Measurements from ENCODE around the gene CHERP. TPM values are rescaled to one million over a fixed set of nuclear protein-coding genes. Genes with fewer than 3 reads are reported as not detected.

The CHERP gene
- total RNA-seq, 6 donors from 2014 or later: 10.8 to 38.6 (median 22.0) TPM

DNA sequence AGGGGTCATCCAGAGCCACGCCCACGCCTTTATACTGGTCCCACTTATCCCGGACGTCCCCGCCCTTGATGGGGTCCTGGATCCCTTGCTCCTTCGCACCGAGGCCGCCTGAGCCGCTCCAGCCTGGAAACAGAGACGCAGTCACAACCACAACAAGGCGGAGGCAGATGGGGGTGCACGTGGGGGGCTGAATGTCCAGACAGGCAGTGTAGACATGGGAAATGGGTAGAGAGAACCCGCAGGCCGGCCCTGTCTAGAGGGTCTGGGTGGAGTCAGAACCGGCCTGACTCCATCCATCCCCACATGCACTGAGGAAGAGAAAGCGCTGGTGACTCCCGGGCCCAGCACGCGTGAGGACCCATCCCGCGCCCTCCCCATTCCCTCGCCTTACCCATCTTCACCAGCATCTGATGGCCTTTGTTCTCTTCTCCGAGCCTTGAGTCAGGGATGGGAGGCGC lies 23.0 kb downstream of the CHERP start:
- Histone ChIP-seq H3K4me1 (no peaks in the 10 kb centered on the region), H3K4me3 (no peak overlapping the region), H3K27me3 (no peaks in the 10 kb centered on the region), H3K36me3 (peaks cover 49 to 97% (median 71%) of the 10 kb centered on the region in 4 donors), H3K9me3 (no peaks in the 10 kb centered on the region), H3K27ac (no peak overlapping the region)
- DNase-seq (no peak), ATAC-seq (ENCODE audit: low FRiP score in 2 of 2) (no peak)
- 95% methylated on average over 24 of the region's 24 CpGs for WGBS, 2 donors
- no peak for TF ChIP-seq EP300 (IDR thresholded peaks at IDR 0.05)
- TF ChIP-seq, protein P1, sequence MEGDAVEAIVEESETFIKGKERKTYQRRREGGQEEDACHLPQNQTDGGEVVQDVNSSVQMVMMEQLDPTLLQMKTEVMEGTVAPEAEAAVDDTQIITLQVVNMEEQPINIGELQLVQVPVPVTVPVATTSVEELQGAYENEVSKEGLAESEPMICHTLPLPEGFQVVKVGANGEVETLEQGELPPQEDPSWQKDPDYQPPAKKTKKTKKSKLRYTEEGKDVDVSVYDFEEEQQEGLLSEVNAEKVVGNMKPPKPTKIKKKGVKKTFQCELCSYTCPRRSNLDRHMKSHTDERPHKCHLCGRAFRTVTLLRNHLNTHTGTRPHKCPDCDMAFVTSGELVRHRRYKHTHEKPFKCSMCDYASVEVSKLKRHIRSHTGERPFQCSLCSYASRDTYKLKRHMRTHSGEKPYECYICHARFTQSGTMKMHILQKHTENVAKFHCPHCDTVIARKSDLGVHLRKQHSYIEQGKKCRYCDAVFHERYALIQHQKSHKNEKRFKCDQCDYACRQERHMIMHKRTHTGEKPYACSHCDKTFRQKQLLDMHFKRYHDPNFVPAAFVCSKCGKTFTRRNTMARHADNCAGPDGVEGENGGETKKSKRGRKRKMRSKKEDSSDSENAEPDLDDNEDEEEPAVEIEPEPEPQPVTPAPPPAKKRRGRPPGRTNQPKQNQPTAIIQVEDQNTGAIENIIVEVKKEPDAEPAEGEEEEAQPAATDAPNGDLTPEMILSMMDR (IDR thresholded peaks at IDR 0.05): no peak
- TF ChIP-seq POLR2A (IDR thresholded peaks at IDR 0.05): no peak
- TF ChIP-seq POLR2AphosphoS5 (IDR thresholded peaks at IDR 0.05): no peak

DNA sequence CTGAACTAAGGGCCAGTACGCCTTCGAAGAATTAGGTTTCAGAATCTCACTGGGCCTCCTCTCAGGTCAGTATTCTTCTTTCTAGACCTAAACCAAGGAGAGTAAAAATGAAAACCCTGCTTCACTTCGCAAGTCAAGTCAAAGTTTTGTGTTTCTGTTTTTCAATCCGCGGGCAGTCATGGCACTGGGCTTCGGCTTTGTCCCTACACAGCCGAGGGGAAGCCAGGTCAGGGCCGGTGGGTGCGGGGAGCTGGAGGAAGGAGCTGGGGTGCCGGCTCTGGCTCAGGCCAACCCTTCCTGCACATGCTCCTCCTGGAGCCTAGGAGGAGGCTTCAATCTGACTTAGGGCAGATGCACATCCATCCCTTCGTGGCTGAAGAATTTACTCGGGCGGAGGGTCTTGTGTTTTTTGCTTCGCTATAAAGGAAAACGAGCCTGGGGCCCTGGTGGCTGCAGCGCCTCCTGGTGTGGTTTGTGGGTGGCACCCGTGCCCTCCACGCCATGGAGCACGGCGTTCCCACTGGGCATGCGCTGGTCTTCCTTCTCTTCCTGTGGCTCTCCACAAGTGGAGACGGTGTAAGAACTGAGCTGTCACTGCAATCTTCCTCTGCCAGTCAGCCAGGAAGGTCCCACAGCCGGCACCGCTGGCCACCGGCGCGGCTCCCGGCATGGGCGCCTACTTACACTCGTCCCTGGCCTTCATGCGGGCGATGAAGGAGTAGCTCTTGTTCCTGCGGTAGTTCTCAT lies 23.6 kb downstream of the CHERP start:
- TF ChIP-seq EP300 (IDR thresholded peaks at IDR 0.05): no peak
- no peak for TF ChIP-seq POLR2AphosphoS5 (IDR thresholded peaks at IDR 0.05)
- TF ChIP-seq, protein P1 (IDR thresholded peaks at IDR 0.05): no peak
- no peak for TF ChIP-seq POLR2A (IDR thresholded peaks at IDR 0.05)
- H3K27me3 ChIP-seq: no peaks in the 10 kb centered on the region
- no peak overlapping the region for H3K27ac ChIP-seq
- 79 to 89% methylated on average over 33 of the region's 33 CpGs for WGBS, 2 donors
- no peaks in the 10 kb centered on the region for H3K4me1 ChIP-seq
- ATAC-seq (ENCODE audit: low FRiP score in 2 of 2) (no peak), DNase-seq (no peak)
- H3K9me3 ChIP-seq: no peaks in the 10 kb centered on the region
- no peak overlapping the region for H3K4me3 ChIP-seq
- peaks cover 49 to 93% (median 66%) of the 10 kb centered on the region in 4 donors for H3K36me3 ChIP-seq

DNA sequence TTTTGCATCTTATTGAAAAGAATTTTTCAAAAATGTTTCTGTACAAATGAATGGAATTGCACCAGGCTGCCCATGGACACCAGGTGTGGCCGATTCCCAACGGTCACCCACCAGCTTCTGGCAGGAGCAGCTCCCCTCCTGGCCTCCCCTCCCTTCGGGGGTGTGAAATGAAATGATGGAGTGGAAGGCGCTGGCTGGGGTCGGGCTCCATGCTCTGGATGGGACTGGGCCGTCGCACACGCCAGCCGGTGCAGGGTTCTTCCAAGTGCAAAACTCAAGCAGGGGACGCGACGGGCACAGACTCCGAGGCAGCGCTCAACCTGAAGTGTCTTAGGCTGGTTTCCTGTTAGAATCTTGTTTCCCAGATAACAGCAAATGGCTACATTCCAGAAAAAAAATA lies 24.2 kb downstream of the CHERP start:
- H3K4me3 ChIP-seq: no peak overlapping the region
- no peak for ATAC-seq (ENCODE audit: low FRiP score in 2 of 2)
- peaks cover 46 to 93% (median 63%) of the 10 kb centered on the region in 4 donors for H3K36me3 ChIP-seq
- H3K27me3 ChIP-seq: no peaks in the 10 kb centered on the region
- no peaks in the 10 kb centered on the region for H3K4me1 ChIP-seq
- TF ChIP-seq POLR2A (IDR thresholded peaks at IDR 0.05): no peak
- TF ChIP-seq EP300 (IDR thresholded peaks at IDR 0.05): no peak
- TF ChIP-seq POLR2AphosphoS5 (IDR thresholded peaks at IDR 0.05): no peak
- TF ChIP-seq, protein P1 (IDR thresholded peaks at IDR 0.05): no peak
- no peak overlapping the region for H3K27ac ChIP-seq
- no peak for DNase-seq
- H3K9me3 ChIP-seq: no peaks in the 10 kb centered on the region
- 89 to 91% methylated on average over 8 to 14 of the region's 14 CpGs for WGBS, 2 donors

DNA sequence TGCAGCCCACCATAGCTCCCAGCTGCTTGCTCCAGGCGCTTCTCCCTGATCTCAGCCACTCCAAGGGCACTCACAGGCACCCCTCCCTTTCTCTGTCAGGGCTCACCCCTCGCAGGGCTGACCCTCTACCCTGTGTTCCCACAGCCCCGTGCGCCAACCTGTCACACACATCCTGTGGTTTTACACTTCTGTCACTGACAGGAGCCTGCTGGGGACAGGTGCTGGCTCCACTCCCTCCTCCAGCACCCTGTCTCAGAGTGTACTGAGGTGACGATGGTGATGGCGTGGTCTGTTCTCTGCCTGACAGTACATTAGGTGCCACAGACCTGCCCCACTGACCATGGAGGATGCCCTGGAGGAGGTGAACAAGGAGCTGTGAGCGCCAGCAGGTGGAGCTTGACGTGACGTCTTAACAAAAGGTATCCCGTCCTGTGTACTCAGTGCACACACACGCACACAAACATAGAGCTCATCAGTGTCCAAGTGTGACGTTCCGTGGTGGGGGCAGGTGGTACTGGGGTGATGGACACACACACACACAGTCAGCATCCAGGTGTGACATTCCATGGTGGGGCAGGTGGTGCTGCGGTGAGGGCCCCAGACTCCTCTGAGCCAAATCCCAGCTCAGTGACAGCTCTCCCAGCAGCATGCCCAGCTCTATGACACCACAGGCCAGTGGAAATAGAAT lies 25.2 kb downstream of the CHERP start:
- H3K27ac ChIP-seq: no peak overlapping the region
- no peaks in the 10 kb centered on the region for H3K9me3 ChIP-seq
- no peaks in the 10 kb centered on the region for H3K27me3 ChIP-seq
- no peak overlapping the region for H3K4me3 ChIP-seq
- DNase-seq (no peak), ATAC-seq (ENCODE audit: low FRiP score in 2 of 2) (no peak)
- H3K36me3 ChIP-seq: peaks cover 40 to 89% (median 55%) of the 10 kb centered on the region in 4 donors
- 80 to 83% methylated on average over 11 to 14 of the region's 14 CpGs for WGBS, 2 donors
- TF ChIP-seq POLR2AphosphoS5 (IDR thresholded peaks at IDR 0.05) (no peak), POLR2A (IDR thresholded peaks at IDR 0.05) (no peak), EP300 (IDR thresholded peaks at IDR 0.05) (no peak)
- TF ChIP-seq, protein P1 (IDR thresholded peaks at IDR 0.05): no peak
- no peaks in the 10 kb centered on the region for H3K4me1 ChIP-seq

Data from upper lobe of left lung (tissue), 6 donors.